Brain microvascular endothelial cell (primary cell): ENCODE results near the gene OPA1.
A peak's percentile ranks its signal among the peaks of the same experiment; 100 is the strongest.

Experiments
- DNase-seq: peaks from one replicate; pipeline ENCODE4 v3.0.0-alpha.2; 2020
- H3K27ac ChIP-seq: fragments of 250-450 bp; sonication (Bioruptor Pico); 2 replicates; pipeline ENCODE4 v1.5.1; 2020; ENCODE audit warnings: mild to moderate bottlenecking, moderate library complexity
- H3K27me3 ChIP-seq: fragments of 250-450 bp; sonication (Bioruptor Pico); replicated peaks from 2 replicates; pipeline ENCODE4 v1.5.1; 2020; ENCODE audit warnings: mild to moderate bottlenecking
- H3K36me3 ChIP-seq: fragments of 250-450 bp; sonication (Bioruptor Pico); replicated peaks from 2 replicates; pipeline ENCODE4 v1.5.1; 2020; ENCODE audit warnings: mild to moderate bottlenecking
- H3K4me3 ChIP-seq: 2 replicates; pipeline ENCODE4 v1.5.1; 2011; ENCODE audit warnings: low read depth, mild to moderate bottlenecking, control low read depth, low read length, moderate library complexity
- CTCF ChIP-seq: IDR thresholded peaks from 2 replicates; pipeline ENCODE4 v1.5.1; 2011; ENCODE audit warnings: low read depth, mild to moderate bottlenecking, moderate library complexity, low read length, control low read depth, inconsistent platforms; ENCODE audit errors: missing control alignments
- in situ Hi-C: cut with HindIII; loops from 2 replicates; pipeline ENCODE4 v1.10.0; 2017; ENCODE audit warnings: low sequenced_read_pairs, low pct_ligation_motif_present

Gene OPA1

GRCh38 chr3:193665370-193665989 lies 72.5 kb downstream of the OPA1 start:
- DNase-seq: no peak
- peak; percentile 19 for TF ChIP-seq CTCF
- Histone ChIP-seq H3K27ac (no peak overlapping the region), H3K27me3 (no peaks in the 10 kb centered on the region), H3K4me3 (no peak overlapping the region), H3K36me3 (peaks cover 28% of the 10 kb centered on the region)
- in situ Hi-C loops: no loop called here

- H3K4me3 ChIP-seq: no peak overlapping the region
- in situ Hi-C loops: no loop called here
- TF ChIP-seq CTCF: no peak
- H3K27ac ChIP-seq: no peak overlapping the region
- no peaks in the 10 kb centered on the region for H3K27me3 ChIP-seq
- H3K36me3 ChIP-seq: peaks cover 4% of the 10 kb centered on the region
- no peak for DNase-seq
Observed at GRCh38 chr3:193673845-193674244, 80.8 kb downstream of the OPA1 start.

DNA sequence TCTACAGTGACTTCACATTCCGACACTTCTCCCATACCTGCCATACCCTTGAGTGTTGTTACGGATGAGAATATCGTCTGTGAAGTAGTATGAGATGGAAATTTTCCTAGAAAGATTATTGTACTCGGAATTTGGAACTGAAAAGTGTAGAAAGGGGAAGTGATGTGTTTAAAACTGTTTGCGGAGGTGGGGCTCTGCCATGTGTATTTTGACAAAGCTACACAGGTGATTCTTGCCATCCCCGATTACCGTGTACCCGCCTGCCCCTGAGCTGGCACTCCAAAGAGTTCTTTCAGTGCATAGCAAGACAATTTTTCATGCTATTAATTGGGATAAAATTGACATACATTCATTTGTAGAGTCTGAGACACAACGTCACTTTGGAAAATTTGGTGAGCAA lies 81.7 kb downstream of the OPA1 start:
- Histone ChIP-seq H3K36me3 (no peaks in the 10 kb centered on the region), H3K27me3 (no peaks in the 10 kb centered on the region), H3K27ac (no peak overlapping the region), H3K4me3 (no peak overlapping the region)
- no peak for TF ChIP-seq CTCF
- no peak for DNase-seq
- in situ Hi-C loops: no loop called here

DNA sequence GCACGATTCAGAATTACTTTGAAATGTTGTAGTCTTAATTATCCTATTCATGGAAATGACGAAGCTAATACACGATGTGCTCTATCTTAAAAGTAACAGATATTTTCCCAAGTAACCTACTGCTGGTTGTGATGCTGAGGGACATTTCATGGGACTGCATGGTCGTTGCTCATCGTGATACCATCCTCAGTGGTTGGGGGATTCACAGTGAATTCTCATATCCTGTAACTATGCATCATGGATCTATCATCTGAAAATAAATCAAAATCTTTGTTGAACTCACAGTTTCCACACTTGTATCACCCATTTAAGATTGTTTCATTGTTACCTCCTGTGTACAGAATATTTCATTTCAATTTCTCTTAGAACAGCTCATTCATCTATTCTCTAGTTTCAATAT lies 84.7 kb downstream of the OPA1 start:
- no peak for TF ChIP-seq CTCF
- DNase-seq: no peak
- in situ Hi-C loops: no loop called here

DNA sequence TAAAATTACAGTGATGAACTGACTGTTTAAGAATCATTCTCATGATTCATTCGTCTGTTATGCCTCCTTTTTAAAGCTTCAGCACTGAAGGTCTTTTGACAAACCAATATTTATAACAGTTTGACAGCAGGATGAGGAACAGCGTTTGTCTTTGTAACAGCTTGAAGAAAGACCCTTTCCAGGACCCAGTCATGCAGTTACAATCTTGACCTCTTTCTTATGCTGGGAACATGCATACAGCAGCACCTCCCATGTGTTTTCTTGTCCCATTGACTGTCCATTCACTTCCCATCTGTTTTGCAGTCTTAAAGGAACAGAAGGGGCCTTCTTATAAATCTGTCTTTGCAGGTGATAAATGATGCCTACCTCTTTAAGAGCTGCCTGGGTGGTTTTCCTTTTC lies 87.2 kb downstream of the OPA1 start:
- Histone ChIP-seq H3K4me3 (no peak overlapping the region), H3K27me3 (no peaks in the 10 kb centered on the region), H3K36me3 (no peaks in the 10 kb centered on the region), H3K27ac (no peak overlapping the region)
- peak; percentile 4 for DNase-seq
- in situ Hi-C loops: no loop called here
- TF ChIP-seq CTCF: no peak

More for the DNA sequence above, 84.7 kb downstream of the OPA1 start:
- Histone ChIP-seq H3K27ac (no peak overlapping the region), H3K4me3 (no peak overlapping the region), H3K27me3 (no peaks in the 10 kb centered on the region), H3K36me3 (no peaks in the 10 kb centered on the region)

- H3K27ac ChIP-seq: no peak overlapping the region
- H3K36me3 ChIP-seq: no peaks in the 10 kb centered on the region
- in situ Hi-C loops: no loop called here
- DNase-seq: no peak
- no peaks in the 10 kb centered on the region for H3K27me3 ChIP-seq
- no peak for TF ChIP-seq CTCF
- H3K4me3 ChIP-seq: no peak overlapping the region
Observed at GRCh38 chr3:193681631-193682030, 88.6 kb downstream of the OPA1 start.
